Panc1 (cell line): ENCODE measurements around the gene SAP130. TPM values are rescaled to one million over a fixed set of nuclear protein-coding genes. Genes with fewer than 3 reads are reported as not detected.

Source experiments
- ATAC-seq: fragments of 200-7000 bp; cut with Tn5 transposase; 2 replicates; pipeline ENCODE4 v1.9.1; 2020; ENCODE audit warnings: mild to moderate bottlenecking, moderate library complexity
- BruUV-seq: library from RNA; stranded (reverse); fragments of 400-500 nt; replicated peaks from 2 replicates; lab custom pipeline; 2021; lab: Mats Ljungman, UMichigan
- CTCF ChIA-PET: fragments of 300-600 bp; sonication (Branson Sonifier 250); formaldehyde crosslinking; loops from one replicate; lab custom pipeline; 2022; ENCODE audit warnings: antibody characterized with exemption; lab: Charles Lee
- POLR2A ChIA-PET: fragments of 300-600 bp; sonication (Branson Sonifier 250); formaldehyde crosslinking; loops from one replicate; lab custom pipeline; 2022; ENCODE audit warnings: antibody characterized with exemption; lab: Charles Lee
- DNase-seq: peaks from one replicate; pipeline ENCODE4 v3.0.0-alpha.2; 2010; ENCODE audit warnings: low read depth, low spot score
- H3K27ac ChIP-seq: 2 replicates; pipeline ENCODE4 v1.5.1; 2011; ENCODE audit warnings: mild to moderate bottlenecking, low read length, inconsistent platforms
- H3K27me3 ChIP-seq: fragments of 200-500 bp; sonication (Bioruptor generic); 2 replicates; pipeline ENCODE4 v1.6.0; 2014; ENCODE audit warnings: low read length, inconsistent platforms; ENCODE audit not compliant: control insufficient read depth, insufficient read depth
- H3K36me3 ChIP-seq: fragments of 200-500 bp; sonication (Bioruptor generic); 2 replicates; pipeline ENCODE4 v1.5.1; 2014; ENCODE audit warnings: inconsistent platforms, mild to moderate bottlenecking, low read length, moderate library complexity; ENCODE audit not compliant: control insufficient read depth, insufficient read depth
- H3K4me1 ChIP-seq: 2 replicates; pipeline ENCODE4 v1.5.1; 2011; ENCODE audit warnings: inconsistent platforms, mild to moderate bottlenecking, low read length, moderate library complexity; ENCODE audit not compliant: control insufficient read depth, insufficient read depth
- H3K4me3 ChIP-seq, 2 experiments: 2 replicates each; pipeline ENCODE4 v1.5.1; 2011 to 2012; ENCODE audit warnings: low read depth in 2 of 2, low read length in 2 of 2, mild to moderate bottlenecking in 2 of 2, inconsistent platforms in 1 of 2, moderate library complexity in 1 of 2
- H3K9me3 ChIP-seq: fragments of 200-500 bp; sonication (Bioruptor generic); 2 replicates; pipeline ENCODE4 v1.5.1; 2014; ENCODE audit warnings: low read depth, mild to moderate bottlenecking, inconsistent platforms, low read length, moderate library complexity; ENCODE audit not compliant: control insufficient read depth, insufficient read depth
- POLR2AphosphoS5 ChIP-seq: IDR thresholded peaks from 2 replicates; pipeline ENCODE4 v1.6.1; 2012; ENCODE audit warnings: mild to moderate bottlenecking, low read depth, low read length, moderate library complexity
- SIN3A ChIP-seq: IDR thresholded peaks from 2 replicates; pipeline ENCODE4 v1.6.1; 2012; ENCODE audit warnings: low read depth, mild to moderate bottlenecking, low read length, moderate library complexity, borderline replicate concordance; ENCODE audit not compliant: insufficient read depth
- TCF7L2 ChIP-seq: IDR thresholded peaks from 2 replicates; pipeline ENCODE4 v1.6.1; 2011; ENCODE audit warnings: mild to moderate bottlenecking, low read depth, low read length, inconsistent platforms
- in situ Hi-C: cut with HindIII; loops from 2 replicates; pipeline ENCODE4 v1.10.0; 2016; ENCODE audit warnings: low sequenced_read_pairs, low pct_unique_long_range_greater_than_20kb
- intact Hi-C: fragments of 100-400 bp; cut with micrococcal nuclease; formaldehyde crosslinking; loops from one replicate; pipeline ENCODE4 v1.10.0; 2022; ENCODE audit not compliant: unreplicated experiment
- total RNA-seq: library from RNA; stranded (reverse); gene quantifications from one replicate; pipeline ENCODE4 v1.2.1, GENCODE V29; 2021; ENCODE audit not compliant: unreplicated experiment
- TF ChIP-seq, protein P1 (sequence below), 2 experiments: IDR thresholded peaks; 2 replicates each; pipeline ENCODE4 v1.6.1; 2011 to 2012; ENCODE audit warnings: low read depth in 2 of 2, control low read depth in 1 of 2, low read length in 1 of 2, mild to moderate bottlenecking in 1 of 2, moderate library complexity in 1 of 2; ENCODE audit not compliant: insufficient read depth in 1 of 2
- TF ChIP-seq, protein P2 (sequence below): fragments of 450-650 bp; IDR thresholded peaks from 2 replicates; pipeline ENCODE4 v1.5.1; 2017; ENCODE audit warnings: mild to moderate bottlenecking

Gene SAP130
- total RNA-seq, 1 experiment from 2014 or later = 34.6 TPM

DNA sequence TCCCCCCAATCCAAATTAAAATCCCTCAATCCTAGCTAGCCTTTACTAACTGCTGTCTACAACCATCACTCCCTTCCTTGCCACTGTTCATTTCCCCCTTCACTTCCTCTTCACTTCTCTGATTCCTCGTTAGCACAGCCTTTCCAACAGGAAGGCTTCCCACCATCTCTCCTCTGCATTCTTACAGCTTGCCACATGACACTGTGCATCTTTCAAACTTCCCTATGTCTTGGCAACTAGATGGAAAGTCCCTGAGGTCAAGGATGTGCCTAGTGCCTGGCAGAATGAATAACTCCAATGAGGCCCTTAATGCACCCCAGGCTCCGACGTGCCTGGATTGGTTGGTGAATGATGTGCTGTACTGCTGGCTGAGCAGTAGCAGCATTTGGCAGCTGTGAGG, 15.2 kb downstream of the SAP130 start:
- H3K27me3 ChIP-seq = no peaks in the 10 kb centered on the region
- peaks cover 28% of the 10 kb centered on the region for H3K36me3 ChIP-seq
- H3K27ac ChIP-seq = no peak overlapping the region
- no peaks in the 10 kb centered on the region for H3K9me3 ChIP-seq
- no peaks in the 10 kb centered on the region for H3K4me1 ChIP-seq
- TF ChIP-seq POLR2AphosphoS5 = no peak
- no peak for TF ChIP-seq TCF7L2
- TF ChIP-seq, protein P1, sequence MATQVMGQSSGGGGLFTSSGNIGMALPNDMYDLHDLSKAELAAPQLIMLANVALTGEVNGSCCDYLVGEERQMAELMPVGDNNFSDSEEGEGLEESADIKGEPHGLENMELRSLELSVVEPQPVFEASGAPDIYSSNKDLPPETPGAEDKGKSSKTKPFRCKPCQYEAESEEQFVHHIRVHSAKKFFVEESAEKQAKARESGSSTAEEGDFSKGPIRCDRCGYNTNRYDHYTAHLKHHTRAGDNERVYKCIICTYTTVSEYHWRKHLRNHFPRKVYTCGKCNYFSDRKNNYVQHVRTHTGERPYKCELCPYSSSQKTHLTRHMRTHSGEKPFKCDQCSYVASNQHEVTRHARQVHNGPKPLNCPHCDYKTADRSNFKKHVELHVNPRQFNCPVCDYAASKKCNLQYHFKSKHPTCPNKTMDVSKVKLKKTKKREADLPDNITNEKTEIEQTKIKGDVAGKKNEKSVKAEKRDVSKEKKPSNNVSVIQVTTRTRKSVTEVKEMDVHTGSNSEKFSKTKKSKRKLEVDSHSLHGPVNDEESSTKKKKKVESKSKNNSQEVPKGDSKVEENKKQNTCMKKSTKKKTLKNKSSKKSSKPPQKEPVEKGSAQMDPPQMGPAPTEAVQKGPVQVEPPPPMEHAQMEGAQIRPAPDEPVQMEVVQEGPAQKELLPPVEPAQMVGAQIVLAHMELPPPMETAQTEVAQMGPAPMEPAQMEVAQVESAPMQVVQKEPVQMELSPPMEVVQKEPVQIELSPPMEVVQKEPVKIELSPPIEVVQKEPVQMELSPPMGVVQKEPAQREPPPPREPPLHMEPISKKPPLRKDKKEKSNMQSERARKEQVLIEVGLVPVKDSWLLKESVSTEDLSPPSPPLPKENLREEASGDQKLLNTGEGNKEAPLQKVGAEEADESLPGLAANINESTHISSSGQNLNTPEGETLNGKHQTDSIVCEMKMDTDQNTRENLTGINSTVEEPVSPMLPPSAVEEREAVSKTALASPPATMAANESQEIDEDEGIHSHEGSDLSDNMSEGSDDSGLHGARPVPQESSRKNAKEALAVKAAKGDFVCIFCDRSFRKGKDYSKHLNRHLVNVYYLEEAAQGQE (IDR thresholded peaks at IDR 0.05; ENCODE audit: insufficient read depth in 1 of 2, low read depth in 2 of 2, low read length in 1 of 2) = no peak
- TF ChIP-seq, protein P2, sequence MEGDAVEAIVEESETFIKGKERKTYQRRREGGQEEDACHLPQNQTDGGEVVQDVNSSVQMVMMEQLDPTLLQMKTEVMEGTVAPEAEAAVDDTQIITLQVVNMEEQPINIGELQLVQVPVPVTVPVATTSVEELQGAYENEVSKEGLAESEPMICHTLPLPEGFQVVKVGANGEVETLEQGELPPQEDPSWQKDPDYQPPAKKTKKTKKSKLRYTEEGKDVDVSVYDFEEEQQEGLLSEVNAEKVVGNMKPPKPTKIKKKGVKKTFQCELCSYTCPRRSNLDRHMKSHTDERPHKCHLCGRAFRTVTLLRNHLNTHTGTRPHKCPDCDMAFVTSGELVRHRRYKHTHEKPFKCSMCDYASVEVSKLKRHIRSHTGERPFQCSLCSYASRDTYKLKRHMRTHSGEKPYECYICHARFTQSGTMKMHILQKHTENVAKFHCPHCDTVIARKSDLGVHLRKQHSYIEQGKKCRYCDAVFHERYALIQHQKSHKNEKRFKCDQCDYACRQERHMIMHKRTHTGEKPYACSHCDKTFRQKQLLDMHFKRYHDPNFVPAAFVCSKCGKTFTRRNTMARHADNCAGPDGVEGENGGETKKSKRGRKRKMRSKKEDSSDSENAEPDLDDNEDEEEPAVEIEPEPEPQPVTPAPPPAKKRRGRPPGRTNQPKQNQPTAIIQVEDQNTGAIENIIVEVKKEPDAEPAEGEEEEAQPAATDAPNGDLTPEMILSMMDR = no peak
- no peak for TF ChIP-seq SIN3A
- no TSS peak for BruUV-seq
- H3K4me3 ChIP-seq = no peak overlapping the region
- intact Hi-C loops (no loop called here), in situ Hi-C loops (no loop called here)
- no peak for ATAC-seq
- ChIA-PET CTCF (no interaction called here), POLR2A (no interaction called here)
- DNase-seq = no peak

DNA sequence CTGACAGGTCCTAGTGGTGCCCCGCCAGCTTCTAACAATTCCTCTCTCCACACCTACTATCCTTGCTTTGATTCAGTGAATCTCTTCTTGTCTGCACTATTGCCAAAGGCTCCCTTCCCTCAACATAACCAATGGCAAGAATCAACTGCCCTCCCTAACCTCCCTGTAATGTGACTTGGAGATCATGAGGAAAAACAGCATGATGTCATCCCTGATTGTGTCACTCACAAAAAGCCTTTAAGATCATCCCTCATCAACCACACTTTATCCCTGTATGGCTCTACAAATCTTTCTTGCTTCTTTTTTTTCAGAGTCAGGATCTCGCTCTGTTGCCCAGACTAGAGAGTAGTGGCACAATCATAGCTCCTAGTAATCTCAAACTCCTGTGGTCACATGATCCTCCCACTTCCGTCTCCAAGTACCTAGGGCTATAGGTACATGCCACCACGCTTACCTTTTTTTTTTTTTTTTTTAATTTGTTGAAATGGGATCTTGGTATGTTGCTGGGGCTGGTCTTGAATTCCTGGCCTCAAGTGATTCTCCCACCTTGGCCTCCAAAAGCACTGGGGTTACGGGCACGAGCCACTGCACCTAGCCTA, 19.7 kb downstream of the SAP130 start:
- CTCF ChIA-PET = no interaction called here

More for the DNA sequence above, 19.7 kb downstream of the SAP130 start:
- Histone ChIP-seq H3K4me1 (no peaks in the 10 kb centered on the region), H3K27ac (no peak overlapping the region), H3K27me3 (no peaks in the 10 kb centered on the region), H3K4me3 (no peak overlapping the region), H3K9me3 (no peaks in the 10 kb centered on the region), H3K36me3 (peaks cover 25% of the 10 kb centered on the region)
- no peak; the same call in 1 of the 2 replicates for ATAC-seq
- POLR2A ChIA-PET = no interaction called here
- in situ Hi-C loops = no loop called here
- no peak for DNase-seq
- intact Hi-C loops = no loop called here
- TF ChIP-seq POLR2AphosphoS5 = no peak
- TF ChIP-seq, protein P2 = no peak
- no peak for TF ChIP-seq SIN3A
- no peak for TF ChIP-seq TCF7L2
- TF ChIP-seq, protein P1 (IDR thresholded peaks at IDR 0.05; ENCODE audit: insufficient read depth in 1 of 2, low read depth in 2 of 2, low read length in 1 of 2) = no peak
- no TSS peak for BruUV-seq
